NCI-H2171 (cell line): ENCODE results near the gene PGM2L1.
A peak's percentile ranks its signal among the peaks of the same experiment; 100 is the strongest.
"Not testable (repeated sequence)": the region's sequence is repeated elsewhere in the genome, so short reads cannot be mapped to it uniquely, and the experiment has no call there.

ENCODE experiments used
- DNase-seq: peaks from one replicate; lab custom pipeline; 2025; lab: John Stamatoyannopoulos, UW

Gene PGM2L1

DNA sequence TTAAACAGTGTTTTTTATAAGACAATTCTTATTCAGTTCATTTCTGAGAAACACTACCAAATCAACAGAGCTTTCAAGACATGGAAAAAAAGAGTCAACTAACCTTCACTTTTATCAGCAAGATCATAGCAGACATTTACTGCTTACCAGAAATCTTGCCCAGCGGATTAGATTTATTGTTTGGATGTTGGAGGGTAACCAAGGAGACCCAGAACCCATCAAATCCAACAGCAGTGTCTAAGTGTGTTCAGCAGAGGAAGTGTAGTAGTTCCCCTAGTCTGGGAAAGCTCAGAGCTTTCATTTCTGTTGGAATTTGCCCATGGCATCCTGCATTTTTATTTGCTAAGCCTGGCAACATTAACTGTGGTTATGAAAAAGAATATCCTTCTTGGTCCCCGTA, 2.4 kb upstream of the PGM2L1 start:
- no peak for DNase-seq

DNA sequence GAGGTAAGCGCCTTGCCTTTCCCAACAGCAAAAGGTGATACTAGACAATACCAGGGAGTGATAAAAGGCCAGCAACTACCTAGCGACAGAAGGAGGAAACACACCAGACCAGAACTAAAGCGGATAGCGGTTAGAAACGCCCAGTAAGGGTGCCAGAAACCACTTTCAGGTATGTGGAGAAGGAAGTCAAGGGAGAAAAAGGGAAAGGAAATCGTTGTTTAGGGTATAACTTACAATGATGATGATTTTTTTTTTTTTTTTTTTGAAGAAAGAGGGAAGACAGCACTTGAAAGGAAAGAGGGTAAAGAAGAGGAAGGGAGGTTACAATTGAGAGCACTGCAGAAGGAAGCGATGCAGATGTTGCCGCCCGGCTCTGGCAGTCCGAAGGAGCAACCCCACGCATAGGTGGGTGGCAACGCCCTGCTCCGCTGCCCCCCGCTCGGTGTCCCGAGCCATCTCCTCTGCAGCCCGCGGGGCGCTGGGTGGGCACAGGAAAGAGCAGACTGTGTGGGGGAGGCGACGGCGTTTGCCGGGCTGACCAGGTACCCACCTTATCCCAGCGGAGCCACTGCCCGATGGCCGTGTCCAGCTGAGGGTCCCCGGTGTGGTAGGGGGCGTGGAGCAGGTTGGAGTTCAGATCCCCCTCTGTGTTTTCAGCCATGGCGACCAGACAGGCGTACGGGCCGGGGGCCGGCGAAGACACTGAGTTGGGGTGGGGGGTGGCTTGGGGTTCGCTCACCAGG, 561 bp downstream of the PGM2L1 start:
- DNase-seq = peak; percentile 11

DNA sequence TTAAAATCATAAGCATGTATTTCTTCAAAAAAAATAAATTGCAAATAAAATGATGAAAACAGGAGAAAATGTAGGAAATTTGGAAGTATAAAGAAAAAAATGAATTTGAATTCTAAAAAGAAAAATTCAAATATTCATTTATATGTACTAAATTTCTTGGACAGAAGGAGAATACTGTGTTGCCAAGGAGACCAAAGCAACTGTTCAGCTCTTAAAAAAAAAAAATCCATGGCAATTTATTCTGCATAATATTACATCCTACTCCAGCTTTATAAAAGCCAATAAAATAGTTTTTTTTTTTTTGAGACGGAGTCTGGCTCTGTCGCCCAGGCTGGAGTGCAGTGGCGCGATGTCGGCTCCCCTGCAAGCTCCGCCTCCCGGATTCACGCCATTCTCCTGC, 6.0 kb downstream of the PGM2L1 start:
- DNase-seq = no peak

DNA sequence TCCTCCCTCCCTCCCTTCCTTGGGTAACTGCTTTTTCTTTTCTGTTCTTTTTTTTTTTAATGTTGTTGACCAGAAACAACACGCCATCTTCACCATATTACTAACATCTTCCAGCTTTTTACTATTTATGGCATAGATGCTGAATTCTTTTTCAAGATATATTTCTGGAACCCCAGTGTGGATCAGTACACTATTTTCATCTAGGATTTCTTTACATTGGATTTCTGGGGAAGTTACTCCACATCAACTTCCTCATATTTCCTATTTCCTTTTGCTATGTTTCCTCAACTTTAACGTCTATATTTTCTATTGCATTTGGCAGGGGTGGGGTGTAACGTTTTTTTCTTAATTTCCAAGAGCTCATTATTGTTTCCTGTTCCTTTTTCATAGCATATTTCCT, 7.0 kb downstream of the PGM2L1 start:
- DNase-seq = no peak

DNA sequence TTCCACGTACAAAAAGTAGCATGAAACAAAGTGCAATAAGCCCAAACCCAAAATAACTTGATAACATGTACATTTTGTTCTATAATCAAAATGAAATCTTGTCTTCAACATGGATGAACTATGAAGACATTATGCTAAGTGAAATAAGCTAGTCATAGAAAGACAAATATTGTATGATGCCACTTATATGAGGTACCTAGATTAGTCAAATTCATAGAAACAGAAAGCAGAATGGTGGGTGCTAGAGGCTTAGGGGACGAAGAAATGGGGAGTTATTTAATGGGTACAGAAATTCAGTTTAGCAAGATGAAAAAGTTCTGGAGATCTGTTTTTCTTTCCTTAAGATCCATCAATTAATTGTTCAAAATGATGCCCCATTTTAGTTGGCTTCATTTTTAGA, 7.5 kb downstream of the PGM2L1 start:
- no peak for DNase-seq

DNA sequence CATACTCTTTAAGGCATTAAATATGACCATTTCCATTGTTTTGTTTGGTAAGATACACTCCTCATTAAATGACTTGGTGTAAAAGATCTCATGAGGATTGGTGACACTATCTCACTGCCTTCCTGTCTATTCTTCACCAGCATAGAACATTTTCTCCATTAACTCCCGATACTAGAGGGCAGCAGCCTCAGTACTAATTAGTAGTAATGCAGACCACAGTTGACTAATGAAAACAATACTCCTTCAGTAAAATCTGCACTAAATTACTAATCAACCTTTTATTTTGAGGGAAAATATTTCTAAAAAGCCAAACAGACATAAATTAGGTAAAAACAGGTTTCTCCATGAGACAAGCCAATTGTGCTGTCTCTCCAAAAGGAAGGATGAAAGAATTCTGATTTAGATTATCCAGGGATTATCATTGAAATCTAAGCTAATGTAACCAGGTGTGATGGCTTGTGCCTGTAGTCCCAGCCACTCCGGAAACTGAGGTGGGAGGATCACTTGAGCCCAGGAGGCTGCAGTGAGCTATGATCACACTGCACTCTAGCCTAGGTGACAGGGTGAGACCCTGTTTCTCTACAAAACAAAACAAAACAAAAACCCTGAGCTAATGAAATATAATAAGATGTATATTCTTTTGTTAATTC, 9.4 kb downstream of the PGM2L1 start:
- peak; percentile 16 for DNase-seq

DNA sequence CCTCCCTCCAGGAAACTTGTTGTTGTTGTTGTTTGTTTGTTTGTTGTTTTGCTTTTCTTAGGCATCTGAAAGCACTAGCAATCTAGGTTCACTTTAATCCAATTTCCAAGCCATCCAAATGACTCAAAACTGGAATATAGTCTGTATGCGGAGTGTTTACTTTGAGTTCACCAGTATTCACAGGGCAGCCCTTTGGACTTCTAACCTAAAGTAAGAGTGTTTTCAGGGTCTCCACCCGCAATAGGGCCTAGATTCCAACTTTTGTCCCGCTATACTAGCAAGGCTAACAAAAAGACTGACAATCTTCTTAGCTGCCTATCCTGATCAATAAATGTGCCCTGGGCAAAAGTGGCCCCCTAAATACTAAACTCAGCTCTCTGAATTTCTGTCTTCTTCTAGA, 13.6 kb downstream of the PGM2L1 start:
- DNase-seq = no peak

DNA sequence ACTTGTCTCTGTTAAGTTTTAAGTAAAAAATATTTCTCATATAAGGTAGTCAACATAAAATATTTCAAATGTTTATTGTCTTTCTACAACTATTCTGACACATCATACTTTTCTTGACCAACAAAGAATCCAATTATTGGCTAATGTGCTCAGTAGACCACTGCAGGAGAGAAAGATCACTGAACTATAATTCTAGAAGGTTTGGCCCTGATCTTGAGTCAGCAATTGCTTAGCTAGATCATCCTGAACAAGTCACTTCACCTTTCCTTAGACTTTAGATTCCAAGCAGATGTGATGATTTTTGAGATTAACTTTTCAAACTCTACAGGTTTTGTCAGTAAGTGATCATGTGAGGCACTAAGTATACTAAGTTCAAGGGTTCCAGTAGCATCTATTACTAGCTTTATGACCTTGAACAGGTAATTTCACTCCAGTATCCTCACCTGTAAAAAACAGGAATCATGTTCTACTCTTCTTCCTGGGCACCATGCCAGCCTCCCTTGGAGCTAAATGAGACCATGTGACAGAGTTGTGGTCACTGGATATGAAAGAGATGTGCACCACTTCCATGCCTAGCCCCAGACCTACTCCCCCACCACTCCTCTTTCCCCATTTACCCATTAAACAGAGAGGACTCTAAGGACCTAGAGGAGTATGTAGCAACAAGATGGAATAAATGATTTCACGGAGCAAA, 17.3 kb downstream of the PGM2L1 start:
- no peak for DNase-seq

DNA sequence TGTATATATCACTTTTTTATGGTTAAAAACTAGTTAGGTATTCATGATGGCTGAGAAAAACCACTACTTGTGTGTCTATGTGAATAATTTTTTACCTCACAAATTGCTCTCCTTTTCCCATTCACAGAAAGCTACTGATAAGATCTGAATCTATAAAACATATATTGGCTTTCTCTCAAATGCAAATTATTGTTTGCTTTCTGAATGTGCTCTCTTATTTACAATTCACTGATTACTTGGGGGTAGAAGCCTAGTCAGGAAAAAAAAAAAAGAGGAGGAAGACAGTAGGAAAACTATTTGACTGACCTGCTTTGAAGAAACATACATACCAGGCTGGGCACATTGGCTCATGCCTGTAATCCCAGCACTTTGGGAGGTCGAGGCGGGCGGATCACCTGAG, 20.5 kb downstream of the PGM2L1 start:
- DNase-seq = no peak

DNA sequence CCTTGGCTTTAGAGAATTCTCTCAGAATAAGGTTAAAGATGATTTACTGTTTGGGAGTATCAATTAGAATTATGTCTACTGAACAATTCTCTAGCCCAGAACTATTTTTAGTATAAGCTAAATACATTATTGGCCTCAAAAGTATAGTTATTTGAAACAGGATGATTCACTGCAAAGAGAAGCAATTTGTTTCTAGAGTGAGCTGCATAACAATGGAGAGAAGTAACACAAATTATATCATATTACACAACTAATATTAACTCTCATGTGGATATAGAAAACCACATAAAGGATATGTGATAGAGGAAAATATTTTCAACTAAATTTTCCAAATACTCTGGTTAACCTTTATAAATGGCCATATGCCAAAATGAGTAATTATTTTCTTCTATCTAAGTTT, 24.9 kb downstream of the PGM2L1 start:
- DNase-seq = no peak

DNA sequence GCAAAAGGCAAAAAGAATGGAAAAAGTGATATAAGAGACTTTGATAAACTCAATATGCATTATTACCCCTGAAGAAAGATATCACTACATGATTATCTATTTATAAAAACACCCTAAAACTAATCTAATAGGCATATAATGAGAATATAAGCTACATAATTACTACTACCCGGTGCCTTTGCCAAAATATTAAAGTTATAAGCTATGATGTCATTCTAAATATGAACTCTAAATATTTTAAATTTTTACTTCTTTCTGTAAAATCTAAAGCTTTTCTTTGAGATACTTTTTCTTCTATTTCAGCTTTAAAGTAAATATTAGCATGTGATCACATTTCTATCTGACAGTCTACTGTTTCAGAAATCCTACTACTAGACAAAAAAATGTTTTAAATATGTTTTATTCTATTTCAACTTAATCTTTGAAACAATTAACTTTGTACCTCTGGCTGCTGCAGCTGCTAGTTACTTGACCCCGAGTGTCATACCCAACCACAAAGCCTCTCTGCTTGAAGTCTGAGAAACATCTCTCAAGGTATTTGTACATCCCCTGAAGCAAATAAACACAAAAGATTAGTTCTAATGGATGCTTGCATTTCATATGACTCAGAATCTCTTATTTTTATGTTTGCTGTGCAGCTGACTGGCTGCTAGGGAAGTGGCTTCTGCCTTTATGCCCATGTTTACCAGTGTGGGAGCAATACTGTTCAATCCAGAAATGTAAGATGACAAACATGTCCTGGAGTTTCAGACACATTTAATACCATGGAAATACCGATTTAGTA, 26.8 kb downstream of the PGM2L1 start:
- DNase-seq = no peak

DNA sequence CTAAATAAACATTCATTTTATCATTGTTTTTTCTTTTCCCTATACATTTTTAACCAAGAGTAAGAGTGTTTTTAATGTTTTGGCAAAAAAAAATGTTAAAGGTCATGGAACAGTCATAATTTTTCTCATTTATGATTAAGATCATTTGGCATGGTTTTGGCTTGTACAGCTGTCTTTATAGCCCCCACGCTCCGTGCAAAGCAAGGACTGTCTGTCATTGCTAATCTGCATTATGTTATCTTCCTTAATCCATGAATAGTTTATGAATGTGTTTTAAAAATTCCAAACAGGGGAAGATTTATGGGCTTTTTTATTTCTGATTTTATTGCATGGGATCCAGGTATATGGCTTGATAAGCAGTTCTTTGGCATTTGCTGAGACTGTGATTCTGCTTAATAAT, 28.1 kb downstream of the PGM2L1 start:
- DNase-seq = no peak

DNA sequence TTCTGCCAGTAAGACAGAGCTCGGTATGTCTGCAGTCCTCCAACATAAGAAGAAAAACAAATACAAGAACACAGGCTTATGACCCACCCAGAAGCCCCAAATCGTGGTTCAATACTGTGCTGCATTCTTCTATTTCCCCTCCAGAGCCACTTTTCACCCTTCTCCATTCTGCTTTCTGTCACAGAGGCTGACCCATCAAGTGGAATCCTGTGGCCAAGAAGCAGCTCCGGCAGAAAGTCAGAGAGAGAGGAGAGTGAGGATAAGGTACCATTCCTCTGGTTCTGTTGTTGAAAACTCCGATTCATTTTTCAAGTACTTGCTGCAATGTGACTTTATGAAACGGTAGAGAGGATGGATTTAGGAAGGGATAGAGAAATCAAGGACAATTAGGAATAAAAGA, 30.4 kb downstream of the PGM2L1 start:
- no peak for DNase-seq

DNA sequence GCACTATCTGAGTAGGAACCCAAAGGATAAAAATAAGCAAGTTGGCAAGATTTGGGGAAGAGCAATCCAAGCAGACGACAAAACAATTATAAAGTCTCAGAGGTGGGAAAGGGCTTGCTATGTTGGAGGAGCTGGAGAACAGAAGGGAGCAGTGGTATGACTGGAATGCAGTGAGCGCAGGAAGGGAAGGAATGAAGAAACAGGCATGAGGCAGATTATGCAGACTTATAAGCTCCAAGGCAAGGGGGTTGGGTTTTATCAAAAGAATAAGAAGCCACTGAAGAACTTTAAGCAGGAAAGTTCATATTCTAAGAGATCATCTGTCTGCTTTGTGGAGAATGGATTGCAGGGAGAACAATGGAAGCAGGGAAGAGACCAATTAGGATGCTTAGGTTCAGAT, 31.7 kb downstream of the PGM2L1 start:
- DNase-seq = no peak

DNA sequence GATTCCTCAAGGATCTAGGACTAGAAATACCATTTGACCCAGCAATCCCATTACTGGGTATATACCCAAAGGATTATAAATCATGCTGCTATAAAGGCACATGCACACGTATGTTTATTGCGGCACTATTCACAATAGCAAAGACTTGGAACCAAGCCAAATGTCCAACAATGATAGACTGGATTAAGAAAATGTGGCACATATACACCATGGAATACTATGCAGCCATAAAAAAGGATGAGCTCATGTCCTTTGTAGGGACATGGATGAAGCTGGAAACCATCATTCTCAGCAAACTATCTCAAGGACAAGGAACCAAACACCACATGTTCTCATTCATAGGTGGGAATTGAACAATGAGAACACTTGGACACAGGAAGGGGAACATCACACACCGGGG, 32.4 kb downstream of the PGM2L1 start:
- not testable (repeated sequence) for DNase-seq

DNA sequence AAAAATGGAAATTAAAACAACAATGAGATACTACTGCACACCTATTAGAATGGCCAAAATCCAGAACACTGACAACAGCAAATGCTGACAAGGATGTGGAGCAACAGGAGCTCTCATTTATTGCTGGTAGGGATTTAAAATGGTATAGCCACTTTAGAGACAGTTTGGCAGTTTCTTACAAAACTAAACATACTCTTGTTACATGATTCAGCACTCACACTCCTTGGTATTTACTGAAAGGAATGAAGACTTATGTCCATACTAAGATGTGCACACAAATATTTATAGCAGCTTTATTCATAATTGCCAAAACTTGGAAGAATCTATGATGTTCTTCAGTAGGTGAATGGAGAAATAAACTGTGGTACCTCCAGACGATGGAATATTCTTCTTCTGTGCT, 40.8 kb downstream of the PGM2L1 start:
- DNase-seq = no peak

DNA sequence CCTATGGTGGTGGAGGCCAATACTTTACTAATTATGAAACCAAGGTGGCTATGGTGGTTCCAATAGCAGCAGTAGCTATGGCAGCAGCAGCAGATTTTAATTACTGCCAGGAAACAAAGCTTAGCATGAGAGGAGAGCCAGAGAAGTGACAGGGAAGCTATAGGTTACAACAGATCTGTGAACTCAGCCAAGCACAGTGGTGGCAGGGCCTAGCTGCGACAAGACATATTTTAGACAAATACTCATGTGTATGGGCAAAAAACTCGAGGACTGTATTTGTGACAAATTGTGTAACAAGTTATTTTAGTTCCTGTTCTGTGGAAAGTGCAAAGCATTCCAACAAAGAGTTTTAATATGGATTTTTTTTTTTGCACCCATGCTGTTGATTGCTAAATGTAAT, 42.6 kb downstream of the PGM2L1 start:
- no peak for DNase-seq

DNA sequence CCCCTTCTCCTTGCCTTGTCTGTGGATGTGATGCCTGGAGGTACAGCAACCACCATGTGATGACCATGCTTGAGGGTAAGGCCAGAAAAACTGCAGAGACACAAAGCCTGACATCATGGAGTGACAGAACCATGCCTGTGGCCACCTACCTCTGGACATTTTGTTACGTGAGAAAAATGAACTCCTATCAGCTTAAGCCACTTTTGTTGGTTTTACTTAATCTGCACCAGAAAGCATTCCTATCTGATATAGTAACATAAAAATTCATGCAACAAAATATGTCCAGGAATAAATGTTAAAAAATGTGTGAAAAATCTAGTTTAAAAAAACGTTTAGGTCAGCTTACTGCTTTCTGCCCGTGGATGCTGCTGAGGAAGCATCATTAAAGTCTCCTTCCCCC, 44.2 kb downstream of the PGM2L1 start:
- no peak for DNase-seq

DNA sequence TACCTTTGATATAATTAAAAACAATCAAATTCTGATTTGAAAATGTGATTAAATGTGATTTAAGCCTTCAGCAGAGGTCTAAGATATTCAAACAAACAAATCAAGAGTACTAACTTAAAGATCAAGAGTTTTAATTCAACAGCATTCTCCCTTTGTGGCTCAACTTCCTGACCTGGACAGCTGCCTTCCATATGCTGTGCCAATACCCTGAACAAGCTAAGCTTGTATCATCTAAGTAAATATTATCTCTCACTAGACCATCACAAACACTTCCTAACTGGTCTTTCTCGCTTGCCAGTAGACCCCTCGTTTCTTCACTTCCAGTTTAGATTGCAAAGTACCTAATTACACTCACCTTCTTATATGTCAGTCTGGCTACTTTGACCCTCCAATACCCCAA, 50.9 kb downstream of the PGM2L1 start:
- DNase-seq = no peak

DNA sequence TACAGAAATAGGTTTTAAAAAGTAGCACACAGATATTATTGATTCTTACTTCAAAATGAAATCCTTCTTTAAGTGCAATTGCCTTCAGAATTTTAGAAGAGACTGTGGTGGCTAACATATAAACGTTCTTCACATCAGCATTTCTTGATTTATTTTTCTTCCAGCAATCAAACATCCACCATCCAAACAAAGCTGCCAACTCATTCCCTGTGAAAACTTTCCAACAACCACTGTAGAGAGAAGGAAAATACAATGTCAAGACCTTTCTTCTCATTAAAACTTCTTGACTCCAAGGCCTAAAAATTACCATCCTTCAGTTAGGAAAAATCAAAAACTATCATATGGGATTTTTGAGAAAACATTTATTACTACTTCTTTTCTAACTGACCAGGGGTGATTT, 52.8 kb downstream of the PGM2L1 start:
- DNase-seq = no peak

DNA sequence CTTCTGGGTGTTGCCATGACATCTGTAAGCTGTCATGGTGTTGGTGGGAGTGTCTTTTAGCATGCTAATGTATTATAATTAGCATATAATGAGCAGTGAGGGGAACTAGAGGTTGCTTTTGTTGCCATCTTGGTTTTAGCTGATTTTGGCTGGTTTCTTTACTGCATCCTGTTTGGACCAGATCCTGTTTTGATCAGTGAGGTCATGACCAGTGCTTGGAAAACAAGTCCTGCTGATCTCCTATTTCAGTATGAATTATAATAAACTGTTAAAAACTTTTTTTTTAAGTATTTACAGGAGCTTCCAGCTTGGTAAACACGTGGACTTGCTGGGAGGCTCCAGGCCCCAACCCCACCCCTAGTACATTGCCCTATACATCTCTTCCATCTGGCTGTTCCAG, 56.3 kb downstream of the PGM2L1 start:
- no peak for DNase-seq

DNA sequence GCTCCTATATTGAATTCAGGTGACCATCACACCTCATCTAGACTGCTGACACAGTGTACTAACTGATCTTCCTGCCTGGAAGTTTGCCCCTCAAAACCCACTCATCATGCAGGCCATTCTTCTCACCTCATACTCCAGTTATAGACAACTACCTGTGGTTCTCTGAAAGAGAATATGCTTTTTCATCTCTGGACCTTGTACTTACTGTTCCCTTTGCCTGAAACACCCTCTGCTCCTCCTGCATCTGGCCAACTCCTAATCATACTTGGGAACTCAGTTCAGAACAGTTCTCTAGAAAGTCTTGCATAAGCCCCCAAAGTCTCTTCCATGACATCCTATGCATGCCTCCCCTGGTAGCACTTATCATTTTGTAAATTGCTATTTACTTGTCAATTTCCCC, 58.6 kb downstream of the PGM2L1 start:
- DNase-seq = no peak

DNA sequence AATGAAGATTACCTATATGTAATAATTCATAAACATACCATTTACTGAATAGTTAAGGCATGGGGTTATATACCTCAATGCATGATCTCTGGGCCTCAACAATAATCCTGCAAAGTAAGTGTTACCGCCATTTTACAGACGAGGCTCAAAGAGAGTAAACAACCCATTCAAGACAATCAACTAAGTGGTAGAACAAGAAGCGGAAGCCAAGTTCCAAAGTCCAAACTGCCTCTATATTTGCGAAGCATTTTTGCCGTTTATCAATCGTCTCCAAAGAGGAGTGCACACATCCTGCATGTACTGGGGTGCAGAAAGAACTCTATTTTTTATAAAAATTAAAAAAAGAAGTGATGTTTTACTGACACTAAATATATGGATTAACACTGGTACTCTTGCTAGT, 59.3 kb downstream of the PGM2L1 start:
- no peak for DNase-seq
